Smooth muscle cell of the coronary artery (primary cell): ENCODE measurements around the gene C1orf56. TPM values are rescaled to one million over a fixed set of nuclear protein-coding genes. Genes with fewer than 3 reads are reported as not detected.

Source experiments
- total RNA-seq: library from RNA; depleted of rRNA; stranded (reverse); fragments of >200 nt; gene quantifications from 2 replicates; pipeline ENCODE4 v1.2.3, GENCODE V29; 2014; ENCODE audit warnings: low replicate concordance

The C1orf56 gene
- 0.47 and 0.98 TPM in 2 replicates for total RNA-seq

GRCh38 chr1:151047591-151047924 lies at the start of gene C1orf56:
Gene C1orf56 (plus strand): TSS chr1:151047751. CDS start chr1:151047848, 97 bp downstream.

DNA sequence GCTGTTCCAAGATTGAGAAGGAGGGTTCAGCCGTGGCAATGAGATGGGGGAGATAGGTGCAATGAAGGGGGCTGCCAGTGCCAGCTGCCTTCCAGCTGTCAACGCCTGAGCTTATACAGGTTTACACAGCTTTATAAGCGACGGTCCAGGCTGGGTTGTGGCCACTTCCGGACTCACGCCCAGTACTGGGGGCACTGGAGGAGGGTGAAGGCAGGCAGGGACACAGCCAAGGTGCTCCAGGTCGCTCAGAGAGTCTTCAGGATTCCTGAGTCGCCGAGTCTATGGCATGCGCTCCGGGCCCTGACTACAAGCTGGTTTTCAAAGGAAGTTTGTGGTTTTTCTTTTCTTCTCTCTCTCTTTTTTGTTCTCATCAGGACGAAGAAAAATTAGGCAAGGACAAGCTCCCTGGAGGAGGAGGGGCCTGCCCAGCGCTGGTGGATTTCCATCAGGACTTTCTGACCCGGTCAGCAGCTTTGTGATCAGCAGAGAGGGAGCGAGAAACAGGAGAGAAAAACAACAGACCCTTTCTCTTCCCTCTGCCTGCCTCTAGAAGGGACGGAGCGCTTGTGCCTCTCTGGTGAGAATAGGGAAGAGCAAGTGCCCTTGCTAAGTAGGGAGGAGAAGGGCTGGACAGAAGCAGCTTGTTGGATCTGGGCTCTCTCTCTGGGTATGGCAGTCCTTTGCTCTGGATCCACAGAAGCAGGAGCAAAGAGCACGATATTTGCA lies 41.1 kb upstream of the C1orf56 start, which contains the start of gene MINDY1:
Gene MINDY1 (minus strand): TSS at position 576 of the 726 bp plus-strand sequence. CDS start 4,285 bp downstream, outside the sequence.

DNA sequence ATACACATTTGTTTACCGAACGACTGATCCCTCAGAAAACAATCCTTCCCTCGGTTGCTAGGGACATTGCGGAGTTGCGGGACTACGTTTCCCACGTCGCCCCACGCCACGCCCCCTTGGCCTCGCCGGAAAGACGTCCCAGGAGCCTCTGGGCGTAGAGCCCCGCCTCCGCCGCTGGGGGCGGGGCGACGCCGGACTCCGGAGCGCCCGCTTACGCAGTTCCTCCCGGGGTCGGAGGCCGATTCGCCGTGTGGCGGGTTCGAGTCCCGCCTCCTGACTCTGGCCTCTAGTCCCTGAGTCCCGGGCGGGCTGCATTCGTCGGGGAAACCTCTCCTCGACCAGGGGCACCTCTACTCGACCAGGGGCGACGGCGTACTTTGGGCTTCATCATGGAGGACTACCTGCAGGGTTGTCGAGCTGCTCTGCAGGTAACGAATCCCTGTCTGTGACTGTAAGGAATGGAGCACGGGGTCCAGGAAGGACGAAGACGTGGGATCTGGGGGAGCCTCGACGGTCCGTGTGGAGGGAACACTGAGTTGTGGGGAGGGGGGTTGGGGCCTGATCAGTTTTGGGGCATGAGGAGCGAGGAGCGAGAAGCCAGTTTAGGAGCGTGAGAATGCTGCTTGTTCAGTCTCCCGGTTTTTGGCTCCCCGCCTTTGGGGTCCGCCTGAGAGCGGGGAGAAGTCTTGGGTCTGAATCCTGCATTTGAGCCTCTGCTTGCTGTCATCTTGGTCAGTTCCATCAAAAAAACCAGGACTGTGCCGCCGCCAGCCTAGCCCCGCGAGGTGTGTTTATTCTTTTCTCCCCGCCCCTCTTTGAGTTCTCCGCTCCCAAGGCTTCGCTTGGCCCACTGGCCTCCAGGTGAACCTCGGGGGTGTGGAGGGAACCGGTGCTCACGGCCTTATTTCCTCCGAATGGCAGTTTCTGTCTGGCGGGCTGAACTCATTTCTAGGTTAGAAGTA lies 39.0 kb upstream of the C1orf56 start, which contains the start of gene PRUNE1:
Gene PRUNE1 (plus strand): TSS at position 206 of the 962 bp plus-strand sequence. CDS start 184 bp downstream, at position 390.

DNA sequence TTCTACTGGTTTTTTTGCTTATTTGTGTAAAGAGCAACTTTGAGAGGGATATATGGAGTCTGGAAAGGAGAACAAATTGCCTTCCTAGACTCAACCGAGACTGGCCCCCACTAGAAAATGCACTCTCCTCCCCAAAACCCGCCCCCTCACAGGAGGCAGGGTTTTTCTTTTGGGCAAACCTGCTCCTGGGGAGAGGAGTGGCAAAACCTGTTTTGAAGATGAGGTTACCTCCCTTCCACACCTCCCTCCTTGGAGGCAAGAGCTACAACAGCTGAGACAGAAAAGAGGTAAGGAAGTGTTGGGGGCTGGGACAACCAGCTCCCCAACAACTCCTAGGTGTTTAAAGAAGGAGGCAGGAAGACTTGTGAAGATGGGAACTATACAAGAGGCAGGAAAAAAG lies 11.2 kb upstream of the C1orf56 start, which contains the start of gene BNIPL:
Gene BNIPL (plus strand): TSS at position 231 of the 400 bp plus-strand sequence. CDS start 140 bp downstream, at position 371.

DNA sequence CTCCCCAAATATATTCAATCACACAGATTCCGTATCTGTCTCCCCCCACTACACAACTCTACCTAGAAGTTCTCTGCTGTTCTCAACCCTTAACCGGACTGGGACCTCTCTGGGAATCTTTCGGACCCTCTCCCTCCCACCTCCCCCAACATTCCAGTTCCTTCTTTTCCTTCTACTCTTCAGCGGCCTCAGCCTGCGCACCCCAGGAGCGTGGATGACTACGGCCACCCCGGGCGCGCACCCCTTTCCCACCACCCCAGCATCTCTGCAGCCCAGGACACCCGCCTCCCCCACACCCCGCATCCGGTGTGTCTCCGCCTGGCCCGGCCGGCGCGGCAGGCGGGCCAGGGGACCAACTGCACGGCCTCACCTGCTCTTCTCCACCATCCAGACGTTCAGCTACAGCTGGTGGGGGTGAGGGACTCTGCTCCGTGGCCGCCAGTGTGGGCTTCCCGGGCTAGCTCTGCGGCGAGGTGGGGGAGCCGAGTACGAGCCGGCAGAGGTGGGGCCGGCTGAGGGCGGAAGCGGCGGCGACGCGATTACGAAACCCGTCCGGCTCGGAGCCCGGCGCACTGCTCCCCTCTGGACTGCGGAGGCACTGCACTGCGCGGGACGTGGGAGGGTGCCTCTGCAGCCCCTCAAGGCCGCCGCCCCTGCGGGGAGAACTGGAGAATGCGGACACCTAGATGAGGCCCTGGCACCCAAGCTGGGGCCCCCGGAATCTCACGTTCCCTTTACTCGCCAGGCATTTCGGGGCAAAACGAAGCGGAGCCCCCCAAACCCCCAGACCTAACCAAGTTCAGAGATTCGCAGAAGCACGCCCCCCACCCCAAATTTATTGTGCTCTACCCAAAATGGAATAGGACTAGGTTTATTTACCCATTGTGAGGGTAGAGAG lies 11.8 kb downstream of the C1orf56 start, which contains the start of gene CDC42SE1:
Gene CDC42SE1 (minus strand): TSS at position 514 of the 898 bp plus-strand sequence. CDS start 3,892 bp downstream, outside the sequence.

GRCh38 chr1:151060007-151060656 lies 12.6 kb downstream of the C1orf56 start, which contains the start of gene MLLT11:
Gene MLLT11 (plus strand): TSS chr1:151060397. CDS start chr1:151067225, 6,828 bp downstream.

GRCh38 chr1:151070474-151071276 lies 23.1 kb downstream of the C1orf56 start, which contains the start of gene GABPB2:
Gene GABPB2 (plus strand): TSS chr1:151070761. CDS start chr1:151088190, 17,429 bp downstream.

Other genes with a start within 250 kb of the C1orf56 start
- gene CTSK, start 239.5 kb upstream of the C1orf56 start, total RNA-seq = 38.4 and 981 TPM in 2 replicates
- 21.1 and 44.9 TPM in 2 replicates for gene ARNT, start 171.2 kb upstream of the C1orf56 start, total RNA-seq
- not detected in 2 replicates for gene CTXND2, start 160.6 kb upstream of the C1orf56 start, total RNA-seq
- 27.1 and 36.5 TPM in 2 replicates for gene SETDB1, start 121.4 kb upstream of the C1orf56 start, total RNA-seq
- 81.2 and 81.8 TPM in 2 replicates for gene CERS2, start 72.9 kb upstream of the C1orf56 start, total RNA-seq
- gene ANXA9, start 65.5 kb upstream of the C1orf56 start, total RNA-seq = 0.08 and 0.23 TPM in 2 replicates
- gene MINDY1, start 40.8 kb upstream of the C1orf56 start, total RNA-seq = 7.1 and 11.0 TPM in 2 replicates
- gene PRUNE1, start 39.3 kb upstream of the C1orf56 start, total RNA-seq = 5.1 and 8.3 TPM in 2 replicates
- gene BNIPL, start 11.2 kb upstream of the C1orf56 start, total RNA-seq = 0.08 and 0.70 TPM in 2 replicates
- gene CDC42SE1, start 11.9 kb downstream of the C1orf56 start, total RNA-seq = 24.2 and 48.7 TPM in 2 replicates
- 0.59 and 7.9 TPM in 2 replicates for gene MLLT11, start 12.6 kb downstream of the C1orf56 start, total RNA-seq
- 7.6 and 30.4 TPM in 2 replicates for gene GABPB2, start 23.0 kb downstream of the C1orf56 start, total RNA-seq
- gene SEMA6C, start 98.9 kb downstream of the C1orf56 start, total RNA-seq = 1.1 and 1.4 TPM in 2 replicates
- gene TNFAIP8L2, start 108.9 kb downstream of the C1orf56 start, total RNA-seq = not detected in 2 replicates
- 5.4 and 8.4 TPM in 2 replicates for gene LYSMD1, start 118.2 kb downstream of the C1orf56 start, total RNA-seq
- gene SCNM1, start 118.4 kb downstream of the C1orf56 start, total RNA-seq = 15.6 and 28.0 TPM in 2 replicates
- gene TMOD4, start 128.2 kb downstream of the C1orf56 start, total RNA-seq = not detected in 2 replicates
- gene VPS72, start 142.4 kb downstream of the C1orf56 start, total RNA-seq = 27.1 and 43.9 TPM in 2 replicates
- gene PIP5K1A, start 150.8 kb downstream of the C1orf56 start, total RNA-seq = 47.3 and 49.6 TPM in 2 replicates
- 293 and 430 TPM in 2 replicates for gene PSMD4, start 207.0 kb downstream of the C1orf56 start, total RNA-seq
- 7.0 and 7.8 TPM in 2 replicates for gene ZNF687, start 234.5 kb downstream of the C1orf56 start, total RNA-seq